Liver (tissue), 9 donors: ENCODE measurements around the gene BLVRA. TPM values are rescaled to one million over a fixed set of nuclear protein-coding genes. Genes with fewer than 3 reads are reported as not detected.
A peak's percentile ranks its signal among the peaks of the same experiment; 100 is the strongest.

Experiments
- DNase-seq: peaks from one replicate; pipeline ENCODE4 v3.0.0-alpha.2; 2017; ENCODE audit warnings: low spot score
- H3K27ac ChIP-seq, 2 donors: one replicate each; pipeline ENCODE4 v1.7.0; 2013; ENCODE audit warnings: inconsistent platforms in 2 of 2, low read length in 2 of 2, control low read depth in 1 of 2, low read depth in 1 of 2, mild to moderate bottlenecking in 1 of 2
- H3K27me3 ChIP-seq, 4 donors: one replicate each; pipeline versions ENCODE4 v1.6.1 to v1.7.0; 2013; ENCODE audit warnings: low read length in 3 of 4, inconsistent platforms in 1 of 4, mild to moderate bottlenecking in 1 of 4, moderate library complexity in 1 of 4; ENCODE audit not compliant: control insufficient read depth in 4 of 4, insufficient read depth in 4 of 4
- H3K36me3 ChIP-seq, 4 donors: one replicate each; pipeline versions ENCODE4 v1.6.1 to v1.7.0; 2013; ENCODE audit warnings: low read length in 3 of 4, mild to moderate bottlenecking in 3 of 4, low read depth in 1 of 4, moderate library complexity in 1 of 4; ENCODE audit not compliant: control insufficient read depth in 4 of 4, insufficient read depth in 3 of 4
- H3K4me1 ChIP-seq, 4 donors: one replicate each; pipeline versions ENCODE4 v1.6.1 to v1.7.0; 2013; ENCODE audit warnings: low read length in 3 of 4, mild to moderate bottlenecking in 3 of 4, moderate library complexity in 1 of 4; ENCODE audit not compliant: control insufficient read depth in 4 of 4, insufficient read depth in 4 of 4
- H3K4me3 ChIP-seq, 3 donors: one replicate each; pipeline versions ENCODE4 v1.6.1 to v1.7.0; 2013; ENCODE audit warnings: low read length in 3 of 3, control low read depth in 1 of 3, low read depth in 1 of 3, mild to moderate bottlenecking in 1 of 3
- H3K9ac ChIP-seq, 2 donors: one replicate each; pipeline ENCODE4 v1.7.0; 2013; ENCODE audit warnings: low read length in 2 of 2, mild to moderate bottlenecking in 2 of 2, moderate library complexity in 2 of 2, control low read depth in 1 of 2, low read depth in 1 of 2
- H3K9me3 ChIP-seq, 4 donors: one replicate each; pipeline versions ENCODE4 v1.6.1 to v1.7.0; 2013; ENCODE audit warnings: low read length in 3 of 4; ENCODE audit not compliant: control insufficient read depth in 4 of 4
- ATF3 ChIP-seq: IDR thresholded peaks from 2 replicates; pipeline ENCODE4 v1.6.1; 2016; ENCODE audit warnings: antibody characterized with exemption
- CTCF ChIP-seq: fragments of 150-350 bp; IDR thresholded peaks from 2 replicates; pipeline ENCODE4 v1.5.1; 2017; ENCODE audit warnings: improper control_type of control experiment, low read depth, low read length; ENCODE audit not compliant: missing input control
- EGR1 ChIP-seq, 2 donors: IDR thresholded peaks; 2 replicates each; pipeline ENCODE4 v1.6.1; 2016 to 2018; ENCODE audit warnings: antibody characterized with exemption in 2 of 2, low read depth in 2 of 2
- FOXA1 ChIP-seq: IDR thresholded peaks from 2 replicates; pipeline ENCODE4 v1.6.1; 2016; ENCODE audit warnings: antibody characterized with exemption
- FOXA2 ChIP-seq: IDR thresholded peaks from 2 replicates; pipeline ENCODE4 v1.6.1; 2016; ENCODE audit warnings: antibody characterized with exemption
- GABPA ChIP-seq, 2 donors: IDR thresholded peaks in 1 of 2; conservative IDR thresholded peaks in 1 of 2; 2 replicates each; pipeline ENCODE4 v1.6.1; 2016; ENCODE audit warnings: antibody characterized with exemption in 2 of 2, mild to moderate bottlenecking in 1 of 2, moderate library complexity in 1 of 2
- HNF4G ChIP-seq: IDR thresholded peaks from 2 replicates; pipeline ENCODE4 v1.6.1; 2016; ENCODE audit warnings: antibody characterized with exemption
- JUND ChIP-seq, 2 donors: IDR thresholded peaks; 2 replicates each; pipeline ENCODE4 v1.6.1; 2016; ENCODE audit warnings: antibody characterized with exemption in 2 of 2
- NR2F2 ChIP-seq: IDR thresholded peaks from 2 replicates; pipeline ENCODE4 v1.6.1; 2016; ENCODE audit warnings: antibody characterized with exemption
- RAD21 ChIP-seq, 2 donors: IDR thresholded peaks; 2 replicates each; pipeline ENCODE4 v1.6.1; 2016; ENCODE audit warnings: antibody characterized with exemption in 2 of 2, mild to moderate bottlenecking in 2 of 2
- RXRA ChIP-seq, 2 donors: IDR thresholded peaks; 2 replicates each; pipeline ENCODE4 v1.6.1; 2017 to 2018; ENCODE audit warnings: antibody characterized with exemption in 2 of 2, mild to moderate bottlenecking in 1 of 2
- SP1 ChIP-seq: IDR thresholded peaks from 2 replicates; pipeline ENCODE4 v1.6.1; 2018; ENCODE audit warnings: antibody characterized with exemption, mild to moderate bottlenecking
- TAF1 ChIP-seq: conservative IDR thresholded peaks from 2 replicates; pipeline ENCODE4 v1.6.1; 2016; ENCODE audit warnings: antibody characterized with exemption, mild to moderate bottlenecking
- YY1 ChIP-seq: IDR thresholded peaks from 2 replicates; pipeline ENCODE4 v1.6.1; 2016; ENCODE audit warnings: antibody characterized with exemption, mild to moderate bottlenecking
- WGBS: extraction: QIAGEN DNeasy Blood & Tissue Kit; methylation state at CpG from one replicate; pipeline ENCODE4 v1.1.7; 2013; 5-methylcytosine and 5-hydroxymethylcytosine counted together
- polyA plus RNA-seq, 2 donors: library from polyadenylated mRNA; stranded (reverse) in 1 of 2; unstranded in 1 of 2; fragments of 200-250 nt in 1 of 2; fragments of >200 nt in 1 of 2; fragmentation: Nextera tagmentation in 1 of 2; extraction: Ambion mirVana in 1 of 2; gene quantifications; one replicate each; pipeline versions ENCODE4 v1.2.1 to v1.2.3, GENCODE V29; 2013 to 2015
- total RNA-seq, 2 donors: library from RNA; depleted of rRNA; stranded (reverse); fragments of >200 nt; gene quantifications; one replicate each; pipeline ENCODE4 v1.2.3, GENCODE V29; 2014
- TF ChIP-seq, protein P1 (sequence below): IDR thresholded peaks from 2 replicates; pipeline ENCODE4 v1.6.1; 2016; ENCODE audit warnings: antibody characterized with exemption, mild to moderate bottlenecking
- TF ChIP-seq, protein P2 (sequence below): IDR thresholded peaks from 2 replicates; pipeline ENCODE4 v1.6.1; 2016; ENCODE audit warnings: antibody characterized with exemption
- donor health status: healthy.
- donor health status: healthy.
- donor health status: healthy.
- donor health status: healthy.
- donor health status: healthy.

Gene BLVRA
- total and polyA plus RNA-seq, 4 donors = 5.1 to 23.5 (median 6.8) TPM

- no peak overlapping the region for H3K4me3 ChIP-seq
- H3K4me1 ChIP-seq = peaks cover 0 to 4% (median 2%) of the 10 kb centered on the region in 4 donors
- no peaks in the 10 kb centered on the region for H3K27me3 ChIP-seq
- peaks cover 0 to 2% (median under 1%) of the 10 kb centered on the region in 4 donors for H3K36me3 ChIP-seq
- H3K9ac ChIP-seq = no peak overlapping the region
- DNase-seq = no peak
- TF ChIP-seq FOXA2 (no peak), RXRA (IDR thresholded peaks at IDR 0.05) (no peak), RAD21 (IDR thresholded peaks at IDR 0.05) (no peak)
- no peak overlapping the region for H3K27ac ChIP-seq
- H3K9me3 ChIP-seq = no peaks in the 10 kb centered on the region
- WGBS = 84% methylated on average over 2 of the region's 2 CpGs
These were observed 41.9 kb upstream of the BLVRA start for GRCh38 chr7:43716598-43716997.

DNA sequence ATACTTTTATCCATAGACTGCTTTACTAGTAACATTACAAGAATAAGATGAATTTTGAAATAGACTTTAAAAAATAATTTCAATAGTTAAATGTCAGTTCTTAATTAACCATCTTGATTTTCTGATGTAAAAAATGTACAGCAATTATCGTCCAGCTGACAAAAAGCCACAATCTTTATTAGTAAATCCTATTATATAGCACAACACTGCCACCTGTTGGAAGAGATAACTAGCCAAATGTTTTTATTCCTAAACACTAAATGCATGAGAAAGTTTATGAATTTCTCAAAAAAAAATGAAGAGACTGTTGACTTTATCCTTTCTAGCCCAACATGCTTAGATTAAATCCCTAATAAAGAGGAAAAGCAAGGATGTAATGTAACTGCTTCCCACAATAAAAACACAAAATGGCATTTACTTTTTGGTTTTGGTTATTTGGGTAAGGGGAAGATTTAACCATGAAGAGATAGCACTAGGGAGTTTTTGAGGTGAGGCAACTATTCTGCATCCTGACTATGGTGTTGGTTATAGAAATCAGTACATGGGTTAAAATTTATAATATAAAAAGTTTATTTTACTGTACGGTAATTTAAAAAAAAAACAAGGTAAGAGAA lies 37.2 kb upstream of the BLVRA start:
- no peak overlapping the region for H3K4me3 ChIP-seq
- H3K9ac ChIP-seq = no peak overlapping the region
- no peaks in the 10 kb centered on the region for H3K9me3 ChIP-seq
- H3K27ac ChIP-seq = no peak overlapping the region
- no peaks in the 10 kb centered on the region for H3K36me3 ChIP-seq
- H3K27me3 ChIP-seq = no peaks in the 10 kb centered on the region
- H3K4me1 ChIP-seq = peaks cover 0 to 2% (median 0%) of the 10 kb centered on the region in 4 donors
- 42% methylated on average over 2 of the region's 2 CpGs for WGBS
- DNase-seq = no peak
- TF ChIP-seq RAD21 (IDR thresholded peaks at IDR 0.05) (peak; percentile 83 to 85), CTCF (peak; percentile 61), YY1 (no peak)

DNA sequence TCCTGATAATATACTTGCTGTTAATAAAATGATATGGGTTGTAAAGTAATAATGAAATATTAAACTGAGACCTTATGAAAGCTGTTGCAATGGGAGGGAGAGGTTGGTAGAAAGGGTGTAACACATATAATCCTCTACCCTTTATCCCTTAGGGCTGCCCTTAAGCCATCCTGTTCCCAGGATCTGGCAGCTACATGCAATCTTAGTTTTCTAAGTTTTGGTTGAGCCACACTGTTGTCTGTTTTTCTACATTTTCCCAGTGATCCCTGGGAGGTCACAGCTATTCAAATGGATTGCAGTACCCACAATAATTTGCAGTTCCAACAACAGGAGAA lies 35.5 kb upstream of the BLVRA start:
- no peaks in the 10 kb centered on the region for H3K27me3 ChIP-seq
- H3K9ac ChIP-seq = no peak overlapping the region
- H3K36me3 ChIP-seq = no peaks in the 10 kb centered on the region
- TF ChIP-seq CTCF = no peak
- TF ChIP-seq RXRA (IDR thresholded peaks at IDR 0.05) = no peak
- no peak for TF ChIP-seq EGR1 (IDR thresholded peaks at IDR 0.05; ENCODE audit: low read depth in 2 of 2)
- TF ChIP-seq FOXA2 = no peak
- TF ChIP-seq FOXA1 = no peak
- no peak for TF ChIP-seq JUND (IDR thresholded peaks at IDR 0.05)
- no peak for TF ChIP-seq ATF3
- TF ChIP-seq, protein P1, sequence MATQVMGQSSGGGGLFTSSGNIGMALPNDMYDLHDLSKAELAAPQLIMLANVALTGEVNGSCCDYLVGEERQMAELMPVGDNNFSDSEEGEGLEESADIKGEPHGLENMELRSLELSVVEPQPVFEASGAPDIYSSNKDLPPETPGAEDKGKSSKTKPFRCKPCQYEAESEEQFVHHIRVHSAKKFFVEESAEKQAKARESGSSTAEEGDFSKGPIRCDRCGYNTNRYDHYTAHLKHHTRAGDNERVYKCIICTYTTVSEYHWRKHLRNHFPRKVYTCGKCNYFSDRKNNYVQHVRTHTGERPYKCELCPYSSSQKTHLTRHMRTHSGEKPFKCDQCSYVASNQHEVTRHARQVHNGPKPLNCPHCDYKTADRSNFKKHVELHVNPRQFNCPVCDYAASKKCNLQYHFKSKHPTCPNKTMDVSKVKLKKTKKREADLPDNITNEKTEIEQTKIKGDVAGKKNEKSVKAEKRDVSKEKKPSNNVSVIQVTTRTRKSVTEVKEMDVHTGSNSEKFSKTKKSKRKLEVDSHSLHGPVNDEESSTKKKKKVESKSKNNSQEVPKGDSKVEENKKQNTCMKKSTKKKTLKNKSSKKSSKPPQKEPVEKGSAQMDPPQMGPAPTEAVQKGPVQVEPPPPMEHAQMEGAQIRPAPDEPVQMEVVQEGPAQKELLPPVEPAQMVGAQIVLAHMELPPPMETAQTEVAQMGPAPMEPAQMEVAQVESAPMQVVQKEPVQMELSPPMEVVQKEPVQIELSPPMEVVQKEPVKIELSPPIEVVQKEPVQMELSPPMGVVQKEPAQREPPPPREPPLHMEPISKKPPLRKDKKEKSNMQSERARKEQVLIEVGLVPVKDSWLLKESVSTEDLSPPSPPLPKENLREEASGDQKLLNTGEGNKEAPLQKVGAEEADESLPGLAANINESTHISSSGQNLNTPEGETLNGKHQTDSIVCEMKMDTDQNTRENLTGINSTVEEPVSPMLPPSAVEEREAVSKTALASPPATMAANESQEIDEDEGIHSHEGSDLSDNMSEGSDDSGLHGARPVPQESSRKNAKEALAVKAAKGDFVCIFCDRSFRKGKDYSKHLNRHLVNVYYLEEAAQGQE = no peak
- TF ChIP-seq, protein P2, sequence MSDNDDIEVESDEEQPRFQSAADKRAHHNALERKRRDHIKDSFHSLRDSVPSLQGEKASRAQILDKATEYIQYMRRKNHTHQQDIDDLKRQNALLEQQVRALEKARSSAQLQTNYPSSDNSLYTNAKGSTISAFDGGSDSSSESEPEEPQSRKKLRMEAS = no peak
- TF ChIP-seq GABPA (IDR thresholded peaks at IDR 0.05 in 1 of 2, conservative IDR thresholded peaks at IDR 0.05 in 1 of 2) = no peak
- TF ChIP-seq SP1 = no peak
- TF ChIP-seq TAF1 = no peak
- TF ChIP-seq NR2F2 = no peak
- TF ChIP-seq HNF4G = no peak
- TF ChIP-seq RAD21 (IDR thresholded peaks at IDR 0.05) = no peak
- TF ChIP-seq YY1 = no peak
- H3K4me3 ChIP-seq = no peak overlapping the region
- no peak for DNase-seq
- H3K9me3 ChIP-seq = no peaks in the 10 kb centered on the region
- H3K4me1 ChIP-seq = peaks cover 0 to 3% (median 0%) of the 10 kb centered on the region in 4 donors
- H3K27ac ChIP-seq = no peak overlapping the region
